ENCODE measurements around the gene NSUN5.
A peak's percentile ranks its signal among the peaks of the same experiment; 100 is the strongest.
"Not testable (repeated sequence)": the region's sequence is repeated elsewhere in the genome, so short reads cannot be mapped to it uniquely, and the experiment has no call there.

The NSUN5 gene

DNA sequence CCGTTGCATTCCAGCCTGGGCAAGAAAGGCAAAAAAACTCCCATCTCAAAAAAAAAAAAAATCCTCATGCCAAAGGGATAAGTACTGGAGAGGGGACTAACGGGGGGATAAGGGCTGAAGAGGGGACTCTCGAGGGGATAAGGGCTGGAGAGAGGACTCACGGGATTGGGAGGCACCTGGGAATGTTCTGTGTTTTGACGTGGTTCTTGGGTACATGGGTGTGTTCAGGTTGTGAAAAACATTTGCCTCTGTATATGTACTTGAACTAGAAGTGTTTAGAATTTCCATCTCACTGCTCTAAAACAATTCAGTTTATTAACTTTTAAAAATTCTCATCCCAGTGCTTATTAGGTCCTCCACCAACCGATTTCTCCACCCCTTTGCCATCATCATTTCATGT, 23.8 kb upstream of the NSUN5 start:
- H3K36me3 Mint-ChIP-seq (ENCODE audit: low read depth) = no peaks in the 10 kb centered on the region
- peaks cover 6% of the 10 kb centered on the region for H3K4me1 Mint-ChIP-seq
- no peak overlapping the region for H3K4me3 Mint-ChIP-seq
- TF ChIP-seq, protein P1, sequence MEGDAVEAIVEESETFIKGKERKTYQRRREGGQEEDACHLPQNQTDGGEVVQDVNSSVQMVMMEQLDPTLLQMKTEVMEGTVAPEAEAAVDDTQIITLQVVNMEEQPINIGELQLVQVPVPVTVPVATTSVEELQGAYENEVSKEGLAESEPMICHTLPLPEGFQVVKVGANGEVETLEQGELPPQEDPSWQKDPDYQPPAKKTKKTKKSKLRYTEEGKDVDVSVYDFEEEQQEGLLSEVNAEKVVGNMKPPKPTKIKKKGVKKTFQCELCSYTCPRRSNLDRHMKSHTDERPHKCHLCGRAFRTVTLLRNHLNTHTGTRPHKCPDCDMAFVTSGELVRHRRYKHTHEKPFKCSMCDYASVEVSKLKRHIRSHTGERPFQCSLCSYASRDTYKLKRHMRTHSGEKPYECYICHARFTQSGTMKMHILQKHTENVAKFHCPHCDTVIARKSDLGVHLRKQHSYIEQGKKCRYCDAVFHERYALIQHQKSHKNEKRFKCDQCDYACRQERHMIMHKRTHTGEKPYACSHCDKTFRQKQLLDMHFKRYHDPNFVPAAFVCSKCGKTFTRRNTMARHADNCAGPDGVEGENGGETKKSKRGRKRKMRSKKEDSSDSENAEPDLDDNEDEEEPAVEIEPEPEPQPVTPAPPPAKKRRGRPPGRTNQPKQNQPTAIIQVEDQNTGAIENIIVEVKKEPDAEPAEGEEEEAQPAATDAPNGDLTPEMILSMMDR (IDR thresholded peaks at IDR 0.05; ENCODE audit: unreplicated experiment in 3 of 3) = no peak
- peaks cover 11% of the 10 kb centered on the region for H3K27me3 Mint-ChIP-seq (ENCODE audit: low read depth)
- H3K9me3 Mint-ChIP-seq = no peaks in the 10 kb centered on the region
- H3K27ac Mint-ChIP-seq = peak overlapping the region in 2 of 3 experiments; percentile 34 to 66

DNA sequence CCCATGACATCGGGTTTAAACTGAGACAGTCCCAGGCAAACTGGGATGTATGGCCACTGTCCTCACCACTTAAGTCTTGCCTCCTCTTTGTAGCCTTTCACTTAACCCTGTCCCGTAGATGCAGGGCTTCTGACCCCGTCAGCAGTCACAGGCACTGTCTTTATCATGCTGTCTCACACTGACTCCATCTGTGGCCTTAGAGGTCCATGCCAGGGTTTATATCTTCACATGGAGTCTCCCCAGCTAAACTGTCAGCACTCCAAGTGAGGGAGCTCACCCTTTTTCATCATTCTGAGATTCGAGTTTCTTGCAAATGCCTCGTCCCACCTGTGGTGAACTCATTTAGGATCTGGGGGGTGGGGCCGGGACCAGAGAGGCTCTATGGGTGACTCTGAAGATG, 22.1 kb upstream of the NSUN5 start:
- H3K9me3 Mint-ChIP-seq = no peaks in the 10 kb centered on the region
- TF ChIP-seq, protein P1 (IDR thresholded peaks at IDR 0.05; ENCODE audit: unreplicated experiment in 3 of 3) = no peak
- H3K4me3 Mint-ChIP-seq = no peak overlapping the region
- peaks cover 10% of the 10 kb centered on the region for H3K27me3 Mint-ChIP-seq (ENCODE audit: low read depth)
- H3K27ac Mint-ChIP-seq = peak overlapping the region in 2 of 3 experiments; percentile 53 to 92
- peaks cover 6% of the 10 kb centered on the region for H3K4me1 Mint-ChIP-seq
- no peaks in the 10 kb centered on the region for H3K36me3 Mint-ChIP-seq (ENCODE audit: low read depth)

DNA sequence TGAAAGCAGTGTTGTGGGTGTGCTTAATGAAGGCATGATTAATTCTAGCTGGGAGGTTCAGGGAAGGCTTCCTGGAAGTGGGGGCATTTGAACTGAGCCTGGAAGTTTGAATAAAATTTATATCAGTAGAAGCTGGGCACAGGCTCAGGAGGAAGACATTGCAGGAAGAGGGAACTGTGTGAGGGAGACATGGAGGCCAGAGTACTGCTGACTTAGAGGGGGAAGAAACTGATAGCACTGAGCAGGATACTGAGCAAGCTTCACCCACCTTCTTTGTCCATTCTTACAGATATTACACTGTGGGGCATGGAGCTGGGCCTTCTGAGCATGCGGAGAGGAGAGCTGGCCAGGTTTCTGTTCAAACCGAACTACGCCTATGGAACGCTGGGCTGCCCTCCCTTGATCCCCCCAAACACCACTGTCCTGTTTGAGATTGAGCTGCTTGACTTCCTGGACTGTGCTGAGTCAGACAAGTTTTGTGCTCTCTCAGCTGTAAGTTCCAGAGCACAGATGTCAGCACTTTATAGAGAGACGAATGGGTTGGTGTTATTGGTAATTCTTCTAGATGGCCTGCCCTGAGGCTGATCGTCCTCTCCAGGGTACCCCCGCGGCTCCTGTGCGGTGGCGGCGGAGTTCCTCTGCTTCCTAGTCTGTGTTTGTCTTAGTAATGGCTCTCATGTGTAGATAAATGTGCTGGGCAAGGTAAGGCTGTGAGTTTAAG, 21.4 kb upstream of the NSUN5 start:
- TF ChIP-seq, protein P1 (IDR thresholded peaks at IDR 0.05; ENCODE audit: unreplicated experiment in 3 of 3) = no peak
- H3K9me3 Mint-ChIP-seq = no peaks in the 10 kb centered on the region
- peaks cover 7% of the 10 kb centered on the region for H3K27me3 Mint-ChIP-seq (ENCODE audit: low read depth)
- H3K4me3 Mint-ChIP-seq = no peak overlapping the region
- peak overlapping the region; percentile 53 to 92 (median 88) for H3K27ac Mint-ChIP-seq
- H3K4me1 Mint-ChIP-seq = peaks cover 6% of the 10 kb centered on the region
- no peaks in the 10 kb centered on the region for H3K36me3 Mint-ChIP-seq (ENCODE audit: low read depth)

DNA sequence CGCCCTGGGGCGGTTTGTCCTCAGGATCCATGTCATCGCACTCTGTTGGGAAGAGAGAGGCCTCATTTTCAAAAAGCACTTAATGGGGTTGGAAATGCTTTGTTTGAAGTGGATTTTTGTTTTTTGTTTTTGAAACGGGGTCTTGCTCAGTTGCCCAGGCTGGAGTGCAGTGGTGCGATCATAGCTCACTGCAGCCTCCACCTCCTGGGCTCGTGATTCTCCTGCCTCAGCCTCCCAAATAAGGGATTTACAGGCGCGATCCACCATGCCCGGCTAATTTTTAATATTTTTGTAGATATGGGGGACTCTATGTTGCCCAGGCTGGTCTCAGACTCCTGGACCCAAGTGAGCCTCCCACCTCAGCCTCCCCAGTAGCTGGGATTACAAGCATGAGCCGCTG, 20.1 kb upstream of the NSUN5 start:
- H3K9me3 Mint-ChIP-seq = no peaks in the 10 kb centered on the region
- H3K36me3 Mint-ChIP-seq (ENCODE audit: low read depth) = no peaks in the 10 kb centered on the region
- H3K27ac Mint-ChIP-seq = no peak overlapping the region
- peaks cover 7% of the 10 kb centered on the region for H3K27me3 Mint-ChIP-seq (ENCODE audit: low read depth)
- H3K4me3 Mint-ChIP-seq = no peak overlapping the region
- TF ChIP-seq, protein P1 (IDR thresholded peaks at IDR 0.05; ENCODE audit: unreplicated experiment in 3 of 3) = no peak
- peaks cover 6% of the 10 kb centered on the region for H3K4me1 Mint-ChIP-seq

DNA sequence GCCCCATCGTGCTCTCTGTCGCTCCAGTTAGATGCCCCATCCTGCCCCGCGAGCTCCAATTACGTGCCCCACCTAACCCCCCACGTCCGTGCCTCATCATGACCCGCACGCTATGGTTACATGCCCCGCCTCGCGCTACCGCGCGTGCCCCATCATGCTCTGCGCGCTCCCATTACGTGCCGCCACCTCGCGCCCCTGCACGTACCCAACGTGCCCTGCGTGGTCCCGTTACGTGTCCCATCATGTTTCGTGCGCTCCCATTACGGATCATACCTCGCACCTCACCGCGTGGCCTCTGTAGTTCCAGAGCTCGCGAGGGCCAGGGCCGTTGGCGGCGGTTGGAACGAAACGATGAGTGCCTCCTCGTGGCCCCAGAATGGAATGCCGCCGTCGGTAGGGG, 19.3 kb upstream of the NSUN5 start, which contains the start of the genes FKBP6 and TRIM50:
FKBP6 (plus strand) TSS at position 240 of the 400 bp plus-strand sequence. CDS start 268 bp downstream, outside the sequence.
TRIM50 (minus strand) TSS at position 161 of the 400 bp plus-strand sequence. CDS start 3,295 bp downstream, outside the sequence.
- H3K27ac Mint-ChIP-seq = peak within 1 kb of the TSS in 1 of 3 experiments; percentile 88
- H3K4me3 Mint-ChIP-seq; H3K36me3 Mint-ChIP-seq (ENCODE audit: low read depth); H3K9me3 Mint-ChIP-seq; H3K4me1 Mint-ChIP-seq: not testable (repeated sequence)
- H3K27me3 Mint-ChIP-seq (ENCODE audit: low read depth) = peaks cover 10% of the 10 kb centered on the region

DNA sequence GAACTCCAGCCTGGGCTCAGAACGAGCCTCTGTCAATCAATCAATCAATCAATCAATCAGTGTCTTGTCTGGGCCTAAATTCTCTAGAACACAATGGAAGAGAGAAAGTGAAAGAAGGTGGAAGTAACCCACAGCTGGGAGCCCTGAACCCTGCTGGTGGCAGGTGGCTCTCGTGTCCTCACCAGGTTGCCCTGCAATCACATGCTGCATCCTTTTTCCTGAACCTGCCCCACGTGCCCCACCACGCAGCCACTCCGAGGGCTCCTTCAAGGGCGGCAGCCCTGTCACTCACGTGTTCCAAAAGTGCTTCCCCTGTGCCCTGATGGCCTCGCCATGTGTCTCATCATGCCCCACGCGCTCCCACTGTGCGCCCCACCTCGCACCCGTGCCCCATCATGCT, 18.8 kb upstream of the NSUN5 start:
- not testable (repeated sequence) for H3K36me3 Mint-ChIP-seq (ENCODE audit: low read depth); H3K27ac Mint-ChIP-seq; H3K4me1 Mint-ChIP-seq; H3K4me3 Mint-ChIP-seq; H3K9me3 Mint-ChIP-seq
- H3K27me3 Mint-ChIP-seq (ENCODE audit: low read depth) = peaks cover 15% of the 10 kb centered on the region

DNA sequence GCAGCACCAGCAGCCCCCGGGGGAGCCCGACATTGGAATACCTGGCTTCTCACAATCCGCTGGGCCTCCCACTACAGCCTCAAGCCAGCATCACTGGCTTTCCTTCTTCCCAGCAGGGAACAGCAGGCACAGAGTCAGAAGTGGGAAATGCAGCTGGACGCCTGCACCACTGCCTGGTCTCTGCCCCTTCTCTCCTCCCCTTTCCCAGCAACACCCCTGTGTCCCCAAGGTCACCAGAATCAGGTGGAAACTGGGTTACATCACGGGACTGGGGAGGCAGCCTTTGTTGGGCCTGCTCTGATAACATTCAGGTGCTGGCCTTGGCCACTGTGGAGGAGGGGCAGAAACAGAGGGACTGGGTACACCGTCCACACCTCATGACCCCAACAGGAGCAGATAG, 16.8 kb upstream of the NSUN5 start:
- H3K4me3 Mint-ChIP-seq, H3K9me3 Mint-ChIP-seq: not testable (repeated sequence)

More for the DNA sequence above, 16.8 kb upstream of the NSUN5 start:
- H3K4me1 Mint-ChIP-seq; H3K27ac Mint-ChIP-seq; H3K36me3 Mint-ChIP-seq (ENCODE audit: low read depth): not testable (repeated sequence)
- peaks cover 18% of the 10 kb centered on the region for H3K27me3 Mint-ChIP-seq (ENCODE audit: low read depth)
